CD8-positive, alpha-beta memory T cell (primary cell): Measurements from ENCODE around the gene GRAMD1C. TPM values are rescaled to one million over a fixed set of nuclear protein-coding genes. Genes with fewer than 3 reads are reported as not detected.

Experiments used
- CTCF ChIA-PET: fragments of 350-600 bp; sonication (Branson Sonifier 250); formaldehyde crosslinking; loops from one replicate; lab custom pipeline; 2021; ENCODE audit warnings: antibody characterized with exemption; lab: Charles Lee
- POLR2A ChIA-PET: fragments of 350-600 bp; sonication (Branson Sonifier 250); formaldehyde crosslinking; loops from one replicate; lab custom pipeline; 2021; ENCODE audit warnings: antibody characterized with exemption; lab: Charles Lee
- DNase-seq, 5 donors: peaks; one replicate each; pipeline versions ENCODE4 v3.0.0 to v3.0.0-alpha.2; 2020 to 2022; ENCODE audit warnings: mixed read lengths in 1 of 5
- H3K27ac ChIP-seq: one replicate; pipeline ENCODE4 v1.7.0; 2013; ENCODE audit warnings: low read depth, mild to moderate bottlenecking, low read length, moderate library complexity
- H3K27me3 ChIP-seq: 2 replicates; pipeline ENCODE4 v1.7.0; 2013; ENCODE audit warnings: low read length, mild to moderate bottlenecking; ENCODE audit not compliant: insufficient read depth, poor library complexity, severe bottlenecking
- H3K36me3 ChIP-seq: 2 replicates; pipeline ENCODE4 v1.7.0; 2013; ENCODE audit warnings: mild to moderate bottlenecking, low read length, moderate library complexity; ENCODE audit not compliant: insufficient read depth
- H3K4me1 ChIP-seq: 2 replicates; pipeline ENCODE4 v1.7.0; 2013; ENCODE audit warnings: mild to moderate bottlenecking, low read length, moderate library complexity; ENCODE audit not compliant: insufficient read depth
- H3K4me3 ChIP-seq: 2 replicates; pipeline ENCODE4 v1.7.0; 2013; ENCODE audit warnings: mild to moderate bottlenecking, low read length
- H3K9me3 ChIP-seq: 2 replicates; pipeline ENCODE4 v1.7.0; 2013; ENCODE audit warnings: mild to moderate bottlenecking, low read length
- H3K27ac Mint-ChIP-seq, 8 donors: one replicate each; pipeline ENCODE4 v1.8.0; 2020 to 2021; ENCODE audit warnings: mixed read lengths in 8 of 8, mild to moderate bottlenecking in 6 of 8, inconsistent platforms in 3 of 8, moderate library complexity in 3 of 8
- H3K27me3 Mint-ChIP-seq, 2 donors: one replicate each; pipeline ENCODE4 v1.8.0; 2020 to 2021; ENCODE audit warnings: mixed read lengths in 2 of 2, mild to moderate bottlenecking in 1 of 2, moderate library complexity in 1 of 2
- H3K36me3 Mint-ChIP-seq, 3 donors: one replicate each; pipeline ENCODE4 v1.8.0; 2020 to 2021; ENCODE audit warnings: mixed read lengths in 3 of 3, inconsistent platforms in 1 of 3, mild to moderate bottlenecking in 1 of 3
- H3K4me1 Mint-ChIP-seq, 3 donors: one replicate each; pipeline ENCODE4 v1.8.0; 2020 to 2021; ENCODE audit warnings: mixed read lengths in 3 of 3, inconsistent platforms in 1 of 3, mild to moderate bottlenecking in 1 of 3
- H3K4me3 Mint-ChIP-seq, 7 donors: one replicate each; pipeline ENCODE4 v1.8.0; 2020 to 2021; ENCODE audit warnings: mixed read lengths in 7 of 7, mild to moderate bottlenecking in 6 of 7, moderate library complexity in 4 of 7, inconsistent platforms in 2 of 7
- H3K9me3 Mint-ChIP-seq, 5 donors: one replicate each; pipeline ENCODE4 v1.8.0; 2020 to 2022; ENCODE audit warnings: mixed read lengths in 5 of 5, mild to moderate bottlenecking in 3 of 5, moderate library complexity in 2 of 5, inconsistent platforms in 1 of 5
- polyA plus RNA-seq: library from polyadenylated mRNA; unstranded; fragments of 300-500 nt; fragmentation: Illumina TruSeq; gene quantifications from one replicate; pipeline ENCODE4 v1.2.3, GENCODE V29; 2021
- total RNA-seq, 2 experiments: library from RNA; stranded (reverse); gene quantifications; one replicate each; pipeline ENCODE4 v1.2.3, GENCODE V29; 2021

Gene GRAMD1C
- total and polyA plus RNA-seq, 3 experiments from 2014 or later = 0.47 to 0.81 (median 0.68) TPM

- no peak overlapping the region for H3K27ac ChIP-seq
- no peaks in the 10 kb centered on the region for H3K27me3 Mint-ChIP-seq
- H3K9me3 Mint-ChIP-seq = no peaks in the 10 kb centered on the region
- peaks cover 0 to 18% (median 6%) of the 10 kb centered on the region in 3 donors for H3K36me3 Mint-ChIP-seq
- H3K4me3 ChIP-seq = no peak overlapping the region
- H3K27ac Mint-ChIP-seq = peak overlapping the region in 1 of 8 donors; percentile 29
- no peak overlapping the region for H3K4me3 Mint-ChIP-seq
- H3K4me1 Mint-ChIP-seq = peaks cover 11 to 20% (median 17%) of the 10 kb centered on the region in 3 donors
- ChIA-PET CTCF (no interaction called here), POLR2A (interaction anchor here (0.6 kb wide), 1 partner anchor 41 kb away, joined by 3 read pairs; no protein-coding TSS in a partner anchor)
- no peaks in the 10 kb centered on the region for H3K36me3 ChIP-seq
- DNase-seq = no peak
- no peaks in the 10 kb centered on the region for H3K9me3 ChIP-seq
- no peaks in the 10 kb centered on the region for H3K27me3 ChIP-seq
- peaks cover 5% of the 10 kb centered on the region for H3K4me1 ChIP-seq
Measured at GRCh38 chr3:113953677-113954076, 115.1 kb downstream of the GRAMD1C start.

GRCh38 chr3:113954091-113954685 lies 115.6 kb downstream of the GRAMD1C start:
- Histone ChIP-seq H3K9me3 (no peaks in the 10 kb centered on the region), H3K4me1 (no peaks in the 10 kb centered on the region), H3K27me3 (no peaks in the 10 kb centered on the region), H3K36me3 (no peaks in the 10 kb centered on the region), H3K27ac (no peak overlapping the region), H3K4me3 (no peak overlapping the region)
- ChIA-PET CTCF (no interaction called here), POLR2A (no interaction called here)
- Mint-ChIP-seq H3K36me3 (peaks cover 4 to 23% (median 11%) of the 10 kb centered on the region in 3 donors), H3K4me1 (peaks cover 7 to 15% (median 12%) of the 10 kb centered on the region in 3 donors), H3K27me3 (no peaks in the 10 kb centered on the region), H3K4me3 (no peak overlapping the region), H3K27ac (no peak overlapping the region), H3K9me3 (no peaks in the 10 kb centered on the region)
- DNase-seq = no peak

- no peak overlapping the region for H3K4me3 Mint-ChIP-seq
- no peaks in the 10 kb centered on the region for H3K9me3 ChIP-seq
- H3K27me3 ChIP-seq = no peaks in the 10 kb centered on the region
- H3K36me3 ChIP-seq = no peaks in the 10 kb centered on the region
- H3K27ac Mint-ChIP-seq = peak overlapping the region in 1 of 8 donors; percentile 14
- POLR2A ChIA-PET = no interaction called here
- no peak overlapping the region for H3K27ac ChIP-seq
- peaks cover 0 to 2% of the 10 kb centered on the region in 2 donors for H3K27me3 Mint-ChIP-seq
- CTCF ChIA-PET = no interaction called here
- DNase-seq = no peak
- peaks cover 0 to 4% (median 0%) of the 10 kb centered on the region in 3 donors for H3K4me1 Mint-ChIP-seq
- H3K4me1 ChIP-seq = no peaks in the 10 kb centered on the region
- no peaks in the 10 kb centered on the region for H3K9me3 Mint-ChIP-seq
- H3K36me3 Mint-ChIP-seq = peaks cover 8 to 20% (median 9%) of the 10 kb centered on the region in 3 donors
- H3K4me3 ChIP-seq = no peak overlapping the region
Measured at GRCh38 chr3:113963879-113964278, 125.3 kb downstream of the GRAMD1C start.

GRCh38 chr3:113966172-113966571 lies 127.6 kb downstream of the GRAMD1C start:
- no peaks in the 10 kb centered on the region for H3K36me3 ChIP-seq
- no peaks in the 10 kb centered on the region for H3K9me3 ChIP-seq
- H3K36me3 Mint-ChIP-seq = peaks cover 3 to 17% (median 7%) of the 10 kb centered on the region in 3 donors
- peaks cover 0 to 4% (median under 1%) of the 10 kb centered on the region in 5 donors for H3K9me3 Mint-ChIP-seq
- H3K4me3 ChIP-seq = no peak overlapping the region
- CTCF ChIA-PET = no interaction called here
- DNase-seq = no peak
- H3K27me3 ChIP-seq = no peaks in the 10 kb centered on the region
- POLR2A ChIA-PET = interaction anchor here (0.5 kb wide), 1 partner anchor 857 kb away, joined by 4 read pairs; no protein-coding TSS in a partner anchor
- H3K27ac Mint-ChIP-seq = no peak overlapping the region
- no peak overlapping the region for H3K27ac ChIP-seq
- H3K4me3 Mint-ChIP-seq = no peak overlapping the region
- peaks cover 0 to 2% of the 10 kb centered on the region in 2 donors for H3K27me3 Mint-ChIP-seq
- H3K4me1 Mint-ChIP-seq = peaks cover 0 to 4% (median 0%) of the 10 kb centered on the region in 3 donors
- H3K4me1 ChIP-seq = no peaks in the 10 kb centered on the region

- DNase-seq = no peak
- peaks cover 0 to 4% of the 10 kb centered on the region in 2 donors for H3K27me3 Mint-ChIP-seq
- no peak overlapping the region for H3K4me3 Mint-ChIP-seq
- H3K4me3 ChIP-seq = no peak overlapping the region
- peaks cover 10 to 43% (median 18%) of the 10 kb centered on the region in 3 donors for H3K36me3 Mint-ChIP-seq
- H3K27ac Mint-ChIP-seq = no peak overlapping the region
- ChIA-PET CTCF (no interaction called here), POLR2A (no interaction called here)
- H3K4me1 ChIP-seq = no peaks in the 10 kb centered on the region
- peaks cover 23 to 31% (median 27%) of the 10 kb centered on the region in 5 donors for H3K9me3 Mint-ChIP-seq
- no peaks in the 10 kb centered on the region for H3K27me3 ChIP-seq
- no peak overlapping the region for H3K27ac ChIP-seq
- peaks cover 15% of the 10 kb centered on the region for H3K9me3 ChIP-seq
- H3K36me3 ChIP-seq = no peaks in the 10 kb centered on the region
- H3K4me1 Mint-ChIP-seq = peaks cover 0 to under 1% (median 0%) of the 10 kb centered on the region in 3 donors
Measured at GRCh38 chr3:113968986-113969385, 130.4 kb downstream of the GRAMD1C start.

GRCh38 chr3:113977822-113978221 lies 139.2 kb downstream of the GRAMD1C start:
- H3K4me3 ChIP-seq = no peak overlapping the region
- no peak overlapping the region for H3K27ac ChIP-seq
- Mint-ChIP-seq H3K27ac (no peak overlapping the region), H3K4me3 (no peak overlapping the region), H3K36me3 (peaks cover 32 to 65% (median 46%) of the 10 kb centered on the region in 3 donors), H3K9me3 (peaks cover 14 to 23% (median 22%) of the 10 kb centered on the region in 5 donors), H3K27me3 (peaks cover 0 to 2% of the 10 kb centered on the region in 2 donors), H3K4me1 (no peaks in the 10 kb centered on the region)
- no peaks in the 10 kb centered on the region for H3K4me1 ChIP-seq
- H3K9me3 ChIP-seq = peaks cover 11% of the 10 kb centered on the region
- no peaks in the 10 kb centered on the region for H3K27me3 ChIP-seq
- CTCF ChIA-PET = no interaction called here
- DNase-seq = no peak
- H3K36me3 ChIP-seq = no peaks in the 10 kb centered on the region
- POLR2A ChIA-PET = no interaction called here

GRCh38 chr3:113979916-113980315 lies 141.3 kb downstream of the GRAMD1C start:
- Mint-ChIP-seq H3K9me3 (peaks cover 0 to 2% (median 1%) of the 10 kb centered on the region in 5 donors), H3K4me1 (peaks cover 0 to 4% (median 0%) of the 10 kb centered on the region in 3 donors), H3K27me3 (no peaks in the 10 kb centered on the region), H3K27ac (no peak overlapping the region), H3K36me3 (peaks cover 28 to 60% (median 34%) of the 10 kb centered on the region in 3 donors), H3K4me3 (no peak overlapping the region)
- Histone ChIP-seq H3K9me3 (no peaks in the 10 kb centered on the region), H3K27ac (no peak overlapping the region), H3K36me3 (no peaks in the 10 kb centered on the region), H3K27me3 (no peaks in the 10 kb centered on the region), H3K4me1 (no peaks in the 10 kb centered on the region), H3K4me3 (no peak overlapping the region)
- POLR2A ChIA-PET = no interaction called here
- DNase-seq = no peak
- CTCF ChIA-PET = no interaction called here

GRCh38 chr3:113981803-113982202 lies 143.2 kb downstream of the GRAMD1C start:
- POLR2A ChIA-PET = no interaction called here

More at GRCh38 chr3:113981803-113982202, 143.2 kb downstream of the GRAMD1C start:
- Mint-ChIP-seq H3K27ac (no peak overlapping the region), H3K27me3 (no peaks in the 10 kb centered on the region), H3K9me3 (peaks cover 0 to 3% (median 0%) of the 10 kb centered on the region in 5 donors), H3K4me1 (peaks cover 3 to 17% (median 8%) of the 10 kb centered on the region in 3 donors), H3K36me3 (peaks cover 30 to 55% (median 35%) of the 10 kb centered on the region in 3 donors), H3K4me3 (no peak overlapping the region)
- Histone ChIP-seq H3K27ac (no peak overlapping the region), H3K36me3 (no peaks in the 10 kb centered on the region), H3K9me3 (no peaks in the 10 kb centered on the region), H3K27me3 (no peaks in the 10 kb centered on the region), H3K4me1 (no peaks in the 10 kb centered on the region), H3K4me3 (no peak overlapping the region)
- CTCF ChIA-PET = no interaction called here
- no peak for DNase-seq
